Ishikawa (cell line): ENCODE results near the gene TRIM4.

Experiments
- CEBPB ChIP-seq: IDR thresholded peaks from 2 replicates; pipeline ENCODE4 v1.6.1; 2012
- CREB1 ChIP-seq: IDR thresholded peaks from 2 replicates; pipeline ENCODE4 v1.6.1; 2012; ENCODE audit warnings: low read depth
- EGR1 ChIP-seq: IDR thresholded peaks from 2 replicates; pipeline ENCODE4 v1.6.1; 2012
- EP300 ChIP-seq: IDR thresholded peaks from 2 replicates; pipeline ENCODE4 v1.6.1; 2012; ENCODE audit warnings: borderline replicate concordance
- FOXM1 ChIP-seq: IDR thresholded peaks from 2 replicates; pipeline ENCODE4 v1.6.1; 2012; ENCODE audit warnings: low read depth, borderline replicate concordance
- MAX ChIP-seq: IDR thresholded peaks from 2 replicates; pipeline ENCODE4 v1.6.1; 2012
- NFIC ChIP-seq: IDR thresholded peaks from 2 replicates; pipeline ENCODE4 v1.6.1; 2012
- RAD21 ChIP-seq: IDR thresholded peaks from 2 replicates; pipeline ENCODE4 v1.6.1; 2012; ENCODE audit warnings: low read depth
- REST ChIP-seq: IDR thresholded peaks from 2 replicates; pipeline ENCODE4 v1.6.1; 2012; ENCODE audit warnings: low read depth, mild to moderate bottlenecking
- TAF1 ChIP-seq: IDR thresholded peaks from 2 replicates; pipeline ENCODE4 v1.6.1; 2012; ENCODE audit warnings: low read depth, mild to moderate bottlenecking
- TCF12 ChIP-seq: IDR thresholded peaks from 2 replicates; pipeline ENCODE4 v1.6.1; 2012; ENCODE audit warnings: low read depth
- TEAD4 ChIP-seq: IDR thresholded peaks from 2 replicates; pipeline ENCODE4 v1.6.1; 2012
- USF1 ChIP-seq: IDR thresholded peaks from 2 replicates; pipeline ENCODE4 v1.6.1; 2012
- YY1 ChIP-seq: IDR thresholded peaks from 2 replicates; pipeline ENCODE4 v1.6.1; 2012; ENCODE audit warnings: low read depth
- ZBTB7A ChIP-seq: IDR thresholded peaks from 2 replicates; pipeline ENCODE4 v1.6.1; 2012; ENCODE audit warnings: low read depth

TRIM4 gene

GRCh38 chr7:99928188-99928587 is 8.9 kb upstream of the TRIM4 start:
- TF ChIP-seq NFIC (no peak), USF1 (no peak), EGR1 (no peak), TAF1 (no peak), TCF12 (no peak), CEBPB (no peak), REST (no peak), FOXM1 (no peak), RAD21 (no peak), EP300 (no peak), CREB1 (no peak), TEAD4 (no peak), YY1 (no peak)

GRCh38 chr7:99927536-99927935 is 8.2 kb upstream of the TRIM4 start:
- TF ChIP-seq ZBTB7A = no peak
- no peak for TF ChIP-seq EGR1
- TF ChIP-seq FOXM1 = no peak

GRCh38 chr7:99926321-99926720 is 7.0 kb upstream of the TRIM4 start:
- no peak for TF ChIP-seq TCF12
- no peak for TF ChIP-seq MAX
- TF ChIP-seq NFIC = no peak
- no peak for TF ChIP-seq RAD21
- TF ChIP-seq CEBPB = no peak
- TF ChIP-seq YY1 = no peak
- no peak for TF ChIP-seq EGR1
- no peak for TF ChIP-seq EP300
- TF ChIP-seq TEAD4 = no peak
- no peak for TF ChIP-seq FOXM1
- TF ChIP-seq CREB1 = no peak
- TF ChIP-seq REST = no peak
- no peak for TF ChIP-seq USF1
- no peak for TF ChIP-seq TAF1

- TF ChIP-seq FOXM1 = no peak
Measured at GRCh38 chr7:99923200-99923599, 3.9 kb upstream of the TRIM4 start.

- TF ChIP-seq REST = peak; percentile 64
- TF ChIP-seq MAX = no peak
Measured at GRCh38 chr7:99920149-99920548, 819 bp upstream of the TRIM4 start.

- no peak for TF ChIP-seq FOXM1
- no peak for TF ChIP-seq CEBPB
- no peak for TF ChIP-seq ZBTB7A
Measured at GRCh38 chr7:99919814-99920112, 433 bp upstream of the TRIM4 start.
